Stimulated activated effector memory CD8-positive, alpha-beta T cell treated with anti-CD3 and anti-CD28 coated beads, Interleukin-12 subunit alpha, Interleukin-12 subunit beta, amount 100 ng/mL, for 72 hours (primary cell): Measurements from ENCODE around the gene AQP2.
A peak's percentile ranks its signal among the peaks of the same experiment; 100 is the strongest.

Experiments used
- ATAC-seq: fragments of 150-1000 bp; cut with Tn5 transposase; 2 replicates; pipeline ENCODE4 v1.10.0; 2021
- DNase-seq, 2 donors: peaks; one replicate each; pipeline ENCODE4 v3.0.0; 2021 to 2022; ENCODE audit warnings: low spot score in 2 of 2
- H3K27ac Mint-ChIP-seq: one replicate; pipeline ENCODE4 v1.8.0; 2022; ENCODE audit warnings: mild to moderate bottlenecking, mixed read lengths
- H3K36me3 Mint-ChIP-seq: one replicate; pipeline ENCODE4 v1.8.0; 2022; ENCODE audit warnings: mild to moderate bottlenecking, mixed read lengths
- H3K4me1 Mint-ChIP-seq: one replicate; pipeline ENCODE4 v1.8.0; 2022; ENCODE audit warnings: mixed read lengths
- H3K4me3 Mint-ChIP-seq: one replicate; pipeline ENCODE4 v1.8.0; 2022; ENCODE audit warnings: mild to moderate bottlenecking, mixed read lengths
- H3K9me3 Mint-ChIP-seq: one replicate; pipeline ENCODE4 v1.8.0; 2022; ENCODE audit warnings: mixed read lengths

Gene AQP2

GRCh38 chr12:49950273-49951251 lies at the start of gene AQP2:
Gene AQP2, plus strand, starts transcription at chr12:49950737. Its CDS starts 94 bp downstream, at chr12:49950831.
- Mint-ChIP-seq H3K4me1 (peaks cover 9% of the 10 kb centered on the region), H3K27ac (no peak within 1 kb of the TSS), H3K4me3 (no peak within 1 kb of the TSS), H3K36me3 (no peaks in the 10 kb centered on the region), H3K9me3 (no peaks in the 10 kb centered on the region)
- no peak for ATAC-seq
- DNase-seq: no peak

DNA sequence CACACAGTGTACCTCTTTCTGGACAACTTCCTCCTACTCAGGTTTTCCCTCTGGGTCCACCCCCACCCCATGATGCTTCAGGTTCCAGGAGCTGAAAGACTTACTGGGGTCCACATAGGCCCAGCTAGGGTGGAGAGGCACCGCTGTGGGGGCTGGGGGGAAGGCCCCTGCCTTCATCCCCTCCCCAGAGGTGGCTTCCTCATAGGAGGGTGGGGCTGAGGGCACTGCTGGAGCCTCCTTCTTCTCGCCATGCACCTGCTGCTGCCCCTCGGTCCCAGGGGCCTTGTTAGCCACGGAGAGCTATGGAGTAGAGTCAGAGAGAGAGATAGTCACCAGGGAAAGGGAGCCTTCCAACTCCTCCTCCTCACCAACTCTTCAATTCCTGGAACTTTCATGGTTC lies 49.5 kb upstream of the AQP2 start:
- no peak for ATAC-seq
- H3K27ac Mint-ChIP-seq: peak overlapping the region; percentile 41
- DNase-seq: no peak
- H3K4me1 Mint-ChIP-seq: peaks cover 20% of the 10 kb centered on the region
- H3K36me3 Mint-ChIP-seq: peaks cover 7% of the 10 kb centered on the region
- H3K9me3 Mint-ChIP-seq: no peaks in the 10 kb centered on the region
- no peak overlapping the region for H3K4me3 Mint-ChIP-seq

DNA sequence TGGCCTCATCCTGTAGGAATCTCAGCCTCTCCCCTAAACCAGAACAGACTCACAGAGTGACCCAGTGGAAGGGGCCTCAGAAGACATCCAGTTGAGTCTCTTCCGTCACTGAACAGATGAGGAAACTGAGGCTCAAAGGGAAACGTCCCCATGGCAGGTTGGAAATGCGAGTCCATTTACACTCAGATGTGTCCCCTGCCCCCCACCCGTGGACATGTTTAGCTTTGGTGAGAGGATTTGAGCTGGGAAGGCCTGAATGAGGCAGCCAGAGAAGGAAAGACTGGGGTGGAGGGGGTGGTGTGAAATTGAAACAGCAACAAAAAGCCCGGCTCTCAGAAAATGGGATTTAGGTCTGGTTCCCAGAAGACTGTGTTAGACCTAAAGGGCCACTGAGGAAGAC lies 48.6 kb upstream of the AQP2 start:
- no peak for DNase-seq
- no peak for ATAC-seq
- peaks cover 10% of the 10 kb centered on the region for H3K36me3 Mint-ChIP-seq
- H3K4me3 Mint-ChIP-seq: no peak overlapping the region
- no peaks in the 10 kb centered on the region for H3K9me3 Mint-ChIP-seq
- H3K27ac Mint-ChIP-seq: peak overlapping the region; percentile 41
- peaks cover 24% of the 10 kb centered on the region for H3K4me1 Mint-ChIP-seq

- DNase-seq (no peak), ATAC-seq (no peak)
- H3K4me1 Mint-ChIP-seq: peaks cover 24% of the 10 kb centered on the region
- no peaks in the 10 kb centered on the region for H3K9me3 Mint-ChIP-seq
- H3K27ac Mint-ChIP-seq: peak overlapping the region; percentile 67
- H3K4me3 Mint-ChIP-seq: peak overlapping the region; percentile 80
- peaks cover 10% of the 10 kb centered on the region for H3K36me3 Mint-ChIP-seq
Observed at GRCh38 chr12:49902399-49903350, 47.9 kb upstream of the AQP2 start.

- H3K4me3 Mint-ChIP-seq: peak overlapping the region; percentile 80
- DNase-seq: no peak
- H3K4me1 Mint-ChIP-seq: peaks cover 24% of the 10 kb centered on the region
- ATAC-seq: no peak
- peaks cover 10% of the 10 kb centered on the region for H3K36me3 Mint-ChIP-seq
- no peaks in the 10 kb centered on the region for H3K9me3 Mint-ChIP-seq
- H3K27ac Mint-ChIP-seq: peak overlapping the region; percentile 67
Observed at GRCh38 chr12:49903351-49903699, 47.2 kb upstream of the AQP2 start.

GRCh38 chr12:49903700-49904423 lies 46.7 kb upstream of the AQP2 start, which contains the start of gene FAIM2:
Gene FAIM2, minus strand, starts transcription at chr12:49903900. Its CDS starts 108 bp downstream, at chr12:49903792.
- Mint-ChIP-seq H3K36me3 (peaks cover 10% of the 10 kb centered on the region), H3K4me1 (peaks cover 24% of the 10 kb centered on the region), H3K4me3 (peak within 1 kb of the TSS; percentile 80), H3K9me3 (no peaks in the 10 kb centered on the region), H3K27ac (peak within 1 kb of the TSS; percentile 78)
- DNase-seq (peak; percentile 26 to 74), ATAC-seq (peak; percentile 71)

GRCh38 chr12:49904601-49905000 lies 45.9 kb upstream of the AQP2 start:
- Mint-ChIP-seq H3K36me3 (peaks cover 10% of the 10 kb centered on the region), H3K9me3 (no peaks in the 10 kb centered on the region), H3K4me3 (peak overlapping the region; percentile 80), H3K4me1 (peaks cover 24% of the 10 kb centered on the region), H3K27ac (peak overlapping the region; percentile 78)
- DNase-seq: no peak
- no peak for ATAC-seq

DNA sequence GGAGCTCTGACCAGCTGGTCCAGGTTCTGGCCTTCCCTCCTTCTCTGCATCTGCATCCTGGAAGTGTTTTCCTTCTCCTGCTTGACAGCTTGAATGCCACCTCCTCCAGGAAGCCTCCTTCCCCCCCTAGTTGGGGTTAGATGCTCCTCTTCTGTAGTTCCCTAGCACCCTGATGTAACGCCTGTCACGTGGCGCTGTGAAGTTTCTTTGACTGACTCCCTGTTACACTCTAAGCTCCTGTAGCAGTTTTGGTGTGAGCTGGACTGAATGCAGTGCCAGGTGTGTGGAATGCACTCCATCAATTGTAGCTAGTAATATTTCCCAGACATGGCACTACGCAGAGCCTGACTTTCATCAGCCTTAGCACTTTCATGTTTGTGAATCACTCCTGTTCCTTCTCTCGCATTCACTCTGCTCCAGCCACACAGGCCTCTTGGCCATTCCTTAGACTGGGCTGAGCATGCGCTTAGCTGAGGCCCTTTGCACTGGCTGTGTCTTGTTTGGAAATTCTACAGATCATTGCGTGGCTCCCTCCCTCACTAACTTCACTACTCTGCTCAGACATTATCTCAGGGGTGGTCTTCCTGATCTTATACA lies 44.7 kb upstream of the AQP2 start:
- Mint-ChIP-seq H3K4me3 (no peak overlapping the region), H3K9me3 (no peaks in the 10 kb centered on the region), H3K27ac (no peak overlapping the region), H3K36me3 (peaks cover 10% of the 10 kb centered on the region), H3K4me1 (peaks cover 28% of the 10 kb centered on the region)
- DNase-seq: no peak
- ATAC-seq: no peak

DNA sequence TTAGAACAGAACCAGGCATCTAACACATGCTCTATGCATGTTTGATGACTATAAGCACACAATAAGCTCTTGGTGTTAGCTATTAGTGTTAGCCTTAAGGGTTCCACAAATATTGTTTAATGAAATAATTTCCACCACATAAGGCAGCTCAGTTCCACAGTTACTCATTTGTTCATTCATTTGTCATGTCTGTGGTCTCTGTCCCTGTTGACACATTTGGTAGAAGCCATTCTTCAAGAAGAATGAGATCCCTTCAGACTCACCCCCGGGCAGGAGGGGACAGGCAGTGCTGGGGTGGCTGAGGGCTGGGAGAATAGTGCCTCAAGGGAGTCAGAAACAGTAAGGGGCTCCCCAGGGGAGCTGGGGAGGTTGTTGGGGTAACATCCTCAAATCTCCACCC lies 43.2 kb upstream of the AQP2 start:
- Mint-ChIP-seq H3K4me1 (peaks cover 30% of the 10 kb centered on the region), H3K4me3 (no peak overlapping the region), H3K36me3 (peaks cover 10% of the 10 kb centered on the region), H3K27ac (no peak overlapping the region), H3K9me3 (no peaks in the 10 kb centered on the region)
- ATAC-seq (no peak), DNase-seq (no peak)

GRCh38 chr12:49909356-49909755 lies 41.2 kb upstream of the AQP2 start:
- H3K36me3 Mint-ChIP-seq: peaks cover 10% of the 10 kb centered on the region
- peaks cover 19% of the 10 kb centered on the region for H3K4me1 Mint-ChIP-seq
- ATAC-seq (peak; percentile 27), DNase-seq (no peak)
- no peak overlapping the region for H3K4me3 Mint-ChIP-seq
- no peak overlapping the region for H3K27ac Mint-ChIP-seq
- no peaks in the 10 kb centered on the region for H3K9me3 Mint-ChIP-seq

DNA sequence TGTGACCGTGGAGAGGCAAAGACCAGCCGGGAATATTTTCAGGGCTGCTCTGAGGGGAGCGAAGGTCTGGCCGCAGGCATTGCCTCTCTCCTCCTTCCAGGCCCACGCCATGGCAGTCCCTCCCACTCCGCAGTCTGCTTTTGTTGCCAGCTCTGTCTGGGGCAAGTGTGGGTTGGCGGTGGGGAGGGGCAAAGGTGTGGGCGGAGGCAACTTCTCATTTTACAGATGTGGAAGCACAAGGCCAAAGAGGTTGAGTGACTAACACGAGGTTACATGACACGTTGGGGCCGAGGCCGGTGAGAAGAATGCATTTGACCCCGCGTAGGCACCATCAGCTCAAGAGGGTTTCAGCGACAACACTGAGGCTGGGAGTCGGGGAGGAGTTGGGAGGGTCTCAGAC lies 40.7 kb upstream of the AQP2 start:
- no peak for DNase-seq
- H3K27ac Mint-ChIP-seq: no peak overlapping the region
- peaks cover 10% of the 10 kb centered on the region for H3K36me3 Mint-ChIP-seq
- peaks cover 15% of the 10 kb centered on the region for H3K4me1 Mint-ChIP-seq
- peak; percentile 46 for ATAC-seq
- H3K9me3 Mint-ChIP-seq: no peaks in the 10 kb centered on the region
- H3K4me3 Mint-ChIP-seq: no peak overlapping the region

- peaks cover 7% of the 10 kb centered on the region for H3K36me3 Mint-ChIP-seq
- H3K4me1 Mint-ChIP-seq: peaks cover 14% of the 10 kb centered on the region
Observed at GRCh38 chr12:49910331-49911212, 40.0 kb upstream of the AQP2 start.

GRCh38 chr12:49911213-49911605 lies 39.3 kb upstream of the AQP2 start:
- Mint-ChIP-seq H3K36me3 (peaks cover under 1% of the 10 kb centered on the region), H3K4me3 (no peak overlapping the region), H3K27ac (no peak overlapping the region), H3K9me3 (no peaks in the 10 kb centered on the region), H3K4me1 (peaks cover 8% of the 10 kb centered on the region)
- DNase-seq (no peak), ATAC-seq (no peak)

More at GRCh38 chr12:49910331-49911212, 40.0 kb upstream of the AQP2 start:
- no peak overlapping the region for H3K27ac Mint-ChIP-seq
- H3K9me3 Mint-ChIP-seq: no peaks in the 10 kb centered on the region
- no peak for DNase-seq
- no peak overlapping the region for H3K4me3 Mint-ChIP-seq
- ATAC-seq: no peak
